ENCODE results near the gene ST6GAL1. TPM values are rescaled to one million over a fixed set of nuclear protein-coding genes. Genes with fewer than 3 reads are reported as not detected.

The ST6GAL1 gene
- total RNA-seq, 4 donors from 2014 or later, result 51.3 to 113 (median 65.5) TPM

GRCh38 chr3:187085021-187085666 lies 154.8 kb downstream of the ST6GAL1 start:
- ATAC-seq (ENCODE audit: low FRiP score) (no peak), DNase-seq (ENCODE audit: low spot score) (no peak)
- TF ChIP-seq CTCF (IDR thresholded peaks at IDR 0.05), result no peak

- no peak for ATAC-seq (ENCODE audit: low FRiP score)
- DNase-seq (ENCODE audit: low spot score), result no peak
- TF ChIP-seq CTCF (IDR thresholded peaks at IDR 0.05), result no peak
Measured at GRCh38 chr3:187085933-187086332, 155.6 kb downstream of the ST6GAL1 start.

GRCh38 chr3:187086831-187087230 lies 156.5 kb downstream of the ST6GAL1 start:
- ATAC-seq (ENCODE audit: low FRiP score) (no peak), DNase-seq (ENCODE audit: low spot score) (no peak)
- no peak for TF ChIP-seq CTCF (IDR thresholded peaks at IDR 0.05)

GRCh38 chr3:187088701-187089100 lies 158.4 kb downstream of the ST6GAL1 start:
- no peak for DNase-seq (ENCODE audit: low spot score)
- TF ChIP-seq CTCF (IDR thresholded peaks at IDR 0.05), result no peak
- ATAC-seq (ENCODE audit: low FRiP score), result no peak

GRCh38 chr3:187093320-187093719 lies 163.0 kb downstream of the ST6GAL1 start:
- ATAC-seq (ENCODE audit: low FRiP score), result no peak
- no peak for DNase-seq (ENCODE audit: low spot score)
- TF ChIP-seq CTCF (IDR thresholded peaks at IDR 0.05), result no peak

- ATAC-seq (ENCODE audit: low FRiP score), result no peak
- no peak for DNase-seq (ENCODE audit: low spot score)
Measured at GRCh38 chr3:187098923-187099512, 168.7 kb downstream of the ST6GAL1 start.

More at GRCh38 chr3:187098923-187099512, 168.7 kb downstream of the ST6GAL1 start:
- no peak for TF ChIP-seq CTCF (IDR thresholded peaks at IDR 0.05)
